NCI-H146 treated with DMSO at 0.1 percent for 48 hours (cell line): ENCODE data around the gene PANX3.

ENCODE experiments used
- DNase-seq: peaks from one replicate; lab custom pipeline; 2025; ENCODE audit not compliant: unreplicated experiment; lab: John Stamatoyannopoulos, UW

Gene PANX3

DNA sequence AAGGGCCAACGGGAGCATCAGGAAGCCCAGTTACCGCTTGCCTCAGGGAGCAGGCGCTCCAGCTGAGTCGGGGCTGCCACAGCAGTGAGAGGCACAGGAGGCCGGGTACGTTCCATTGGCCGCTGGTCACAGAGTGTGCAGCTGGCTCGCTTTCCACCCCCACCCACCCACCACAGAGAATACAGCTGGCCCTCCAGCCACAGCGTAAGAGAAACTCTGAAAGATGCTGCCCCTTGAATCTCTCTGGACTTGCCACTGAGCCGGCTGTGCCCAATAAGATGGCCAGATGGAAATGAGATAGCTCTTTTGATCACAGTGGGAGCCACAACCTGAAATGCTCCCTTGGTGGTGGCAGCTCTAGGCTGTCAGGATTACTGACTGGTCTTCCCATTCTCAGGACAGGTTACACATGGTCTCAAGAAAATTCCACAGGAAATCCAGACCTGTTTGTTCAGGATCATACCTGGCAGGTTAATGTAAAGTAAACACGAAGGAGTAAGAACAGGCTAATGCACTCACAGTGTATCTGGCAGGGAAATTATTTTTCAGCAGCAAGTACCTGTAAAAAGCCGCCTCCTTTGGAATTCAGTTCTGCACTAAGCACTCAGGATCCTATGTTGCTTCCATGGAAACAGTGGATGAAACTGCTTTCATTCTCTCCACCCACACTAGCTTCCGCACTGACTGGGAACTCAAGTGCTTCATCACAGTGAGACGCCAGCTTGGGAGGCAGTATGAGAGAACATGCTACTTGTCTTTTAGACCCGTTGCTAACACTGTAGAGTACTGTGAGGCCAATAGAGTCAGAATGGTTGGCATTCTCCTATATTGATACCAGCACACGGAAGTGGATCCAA, 45.8 kb downstream of the PANX3 start:
- no peak for DNase-seq

DNA sequence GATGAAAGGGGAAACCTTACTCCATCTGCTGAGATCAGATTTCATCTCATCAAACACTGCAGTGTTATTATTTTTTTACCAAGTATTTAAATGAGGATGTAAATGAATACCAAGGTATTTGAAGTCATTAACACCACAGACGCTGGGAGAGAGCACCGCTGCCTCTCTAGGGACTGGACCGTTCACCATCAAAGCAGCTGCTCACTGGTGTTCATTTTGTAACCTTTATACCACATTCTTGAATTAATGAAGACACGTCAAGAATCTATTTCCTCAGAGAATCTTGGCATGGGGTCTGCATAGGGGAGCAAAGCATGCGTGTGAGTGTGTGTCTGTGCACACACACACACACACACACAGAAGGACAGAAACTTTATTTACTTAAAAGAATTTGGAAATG, 46.7 kb downstream of the PANX3 start:
- no peak for DNase-seq

DNA sequence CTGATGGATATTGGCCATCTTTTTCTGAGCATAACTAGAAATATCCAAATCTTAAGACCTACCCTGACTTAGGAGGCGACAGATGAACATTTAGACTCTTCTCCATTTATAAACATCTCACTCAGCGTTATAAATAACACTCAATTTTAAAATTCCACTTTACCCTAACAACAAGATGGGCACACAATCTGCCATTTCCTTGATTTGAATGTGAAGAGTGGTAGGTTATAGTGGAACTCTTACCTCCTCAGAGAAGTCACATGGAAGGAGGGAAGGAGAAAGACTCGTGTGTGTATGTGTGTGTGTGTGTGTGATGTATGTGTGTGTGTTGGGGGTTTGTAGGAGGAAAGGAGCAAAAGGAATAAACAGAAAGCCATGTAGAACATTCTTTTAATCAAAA, 47.3 kb downstream of the PANX3 start:
- no peak for DNase-seq

DNA sequence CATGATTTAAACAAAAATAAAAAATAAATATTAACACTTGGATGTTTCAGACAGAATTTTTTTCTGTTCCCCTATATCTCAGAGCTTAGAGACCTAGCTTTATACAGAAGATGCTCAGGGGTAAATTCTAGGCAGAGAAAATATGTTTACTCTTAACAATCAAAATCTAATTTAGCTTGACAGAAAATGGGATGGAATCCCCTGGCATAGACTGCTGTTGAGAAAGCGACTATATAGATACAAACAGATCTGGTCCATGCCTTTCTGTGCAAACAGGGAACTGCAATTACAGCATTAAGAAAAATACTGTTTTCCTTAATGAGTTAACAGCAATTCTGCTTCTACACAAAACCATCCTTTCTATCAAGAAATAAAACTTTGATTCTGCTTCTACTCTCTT, 47.8 kb downstream of the PANX3 start:
- DNase-seq: no peak

DNA sequence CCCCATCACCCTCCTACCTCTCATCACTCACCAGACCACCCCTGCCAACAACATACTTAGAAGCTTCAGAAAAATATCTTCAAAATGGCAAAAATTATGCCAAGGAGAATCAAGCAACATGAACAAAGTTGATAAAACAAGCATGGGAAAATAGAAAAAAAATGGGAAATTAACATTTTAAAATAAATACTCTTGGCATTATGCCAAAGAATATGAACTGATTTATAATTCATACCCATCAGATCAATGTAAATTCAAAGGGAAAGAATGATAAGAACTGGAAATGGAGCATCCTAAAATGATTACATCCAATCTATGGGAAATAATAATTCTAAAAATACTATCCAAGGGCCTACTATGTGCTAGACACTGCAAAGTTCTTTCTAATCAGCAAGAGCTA, 50.3 kb downstream of the PANX3 start:
- no peak for DNase-seq

DNA sequence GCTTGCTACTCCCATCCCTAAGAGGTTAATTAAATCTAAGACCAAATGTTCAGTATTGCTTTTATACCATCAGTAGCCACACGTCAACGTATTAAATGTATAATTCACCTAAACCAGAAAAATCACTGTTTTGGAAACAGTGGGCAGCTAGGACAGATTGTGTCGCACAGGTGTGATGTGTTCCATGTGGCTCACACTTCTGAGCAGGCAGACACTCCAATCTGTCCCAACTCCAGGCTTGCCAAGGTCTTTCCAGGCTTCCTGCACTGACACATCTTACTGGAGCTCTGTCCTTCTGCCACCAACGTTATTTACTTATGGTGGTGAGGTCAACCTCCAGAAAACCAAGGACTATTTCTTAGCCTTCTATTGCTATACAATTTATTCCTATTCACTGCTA, 50.9 kb downstream of the PANX3 start:
- DNase-seq: no peak

DNA sequence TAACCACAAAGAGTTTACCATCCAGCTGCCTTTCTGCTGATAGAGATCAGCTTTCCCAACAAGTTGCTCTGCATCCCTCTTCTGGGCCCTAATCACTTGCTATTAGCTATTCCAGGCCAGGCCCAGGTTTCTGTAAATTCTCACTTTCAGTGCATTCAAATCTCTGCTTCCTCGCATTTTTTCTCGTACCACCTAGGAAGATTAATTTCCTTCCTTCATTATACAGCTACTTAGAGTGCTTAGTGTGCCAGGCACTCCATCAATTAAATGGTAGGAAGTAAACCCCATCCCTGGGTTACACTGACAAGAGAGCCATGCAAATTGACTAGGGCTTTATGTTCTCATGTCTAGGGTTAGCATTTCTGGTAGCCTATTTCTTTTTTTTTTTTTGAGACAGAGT, 52.6 kb downstream of the PANX3 start:
- no peak for DNase-seq

DNA sequence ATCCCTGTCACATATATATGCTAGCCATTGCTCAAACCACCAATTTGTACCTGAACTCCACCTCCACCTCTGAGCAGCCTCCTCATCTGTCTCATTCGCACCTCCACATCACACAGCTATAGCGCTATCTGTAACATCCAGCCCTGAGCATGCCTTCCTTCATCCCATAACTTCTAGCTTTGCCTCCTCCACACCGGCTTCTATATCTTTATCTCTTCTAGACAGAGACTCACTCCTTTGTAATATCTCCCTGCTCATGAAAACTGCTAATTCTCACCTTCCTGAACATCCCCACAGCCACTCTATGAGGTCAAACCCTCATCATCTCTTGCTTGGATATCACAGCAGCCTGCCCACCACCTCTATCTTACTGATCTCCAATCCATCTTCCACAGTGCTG, 56.4 kb downstream of the PANX3 start:
- no peak for DNase-seq

DNA sequence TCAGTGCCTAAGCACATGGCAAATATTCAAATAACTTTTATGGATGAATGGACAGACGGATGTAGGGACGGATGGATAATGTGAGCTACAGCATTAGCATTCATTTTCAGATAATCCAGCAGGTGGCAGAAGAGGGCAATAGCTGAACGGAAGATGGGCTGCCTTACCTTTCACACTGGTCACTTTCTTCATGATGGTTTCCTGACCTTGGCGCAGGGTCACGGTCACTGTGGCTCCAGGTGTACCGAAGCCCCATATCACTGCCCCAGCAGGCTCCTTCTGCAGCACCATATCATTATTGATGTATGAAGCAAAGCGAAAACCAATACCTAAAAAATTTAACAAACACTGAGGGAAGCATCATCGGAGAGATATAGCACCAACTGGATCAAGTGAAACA, 58.0 kb downstream of the PANX3 start:
- DNase-seq: peak; percentile 37
